ENCODE measurements around the gene FAT2. TPM values are rescaled to one million over a fixed set of nuclear protein-coding genes. Genes with fewer than 3 reads are reported as not detected.

The FAT2 gene
- total RNA-seq (2014; rRNA removed; shearing (Covaris generic)), result not detected in 2 replicates

GRCh38 chr5:151591144-151591819 lies at the start of gene FAT2:
Gene FAT2 (minus strand): TSS chr5:151591331. CDS start chr5:151568931, 22,400 bp downstream.

Other genes with a start within 250 kb of the FAT2 start
- gene SLC36A2, start 243.8 kb downstream of the FAT2 start, total RNA-seq (2014; rRNA removed; shearing (Covaris generic)), result not detected in 2 replicates
- 2.8 and 3.6 TPM in 2 replicates for gene SLC36A1, start 143.7 kb downstream of the FAT2 start, total RNA-seq (2014; rRNA removed; shearing (Covaris generic))
- gene SPARC, start 95.6 kb upstream of the FAT2 start, total RNA-seq (2014; rRNA removed; shearing (Covaris generic)), result 1,808 and 2,270 TPM in 2 replicates
- 160 and 164 TPM in 2 replicates for gene ATOX1, start 167.3 kb upstream of the FAT2 start, total RNA-seq (2014; rRNA removed; shearing (Covaris generic))
- 165 and 193 TPM in 2 replicates for gene G3BP1, start 180.6 kb upstream of the FAT2 start, total RNA-seq (2014; rRNA removed; shearing (Covaris generic))